GM21447 (cell line): ENCODE data around the gene PLPPR5.
"Not testable (repeated sequence)": the region's sequence is repeated elsewhere in the genome, so short reads cannot be mapped to it uniquely, and the experiment has no call there.

Experiments used
- ATAC-seq: cut with Tn5 transposase; IDR thresholded peaks from one replicate; pipeline ENCODE4 v1.9.1; 2021; ENCODE audit not compliant: unreplicated experiment

The PLPPR5 gene

DNA sequence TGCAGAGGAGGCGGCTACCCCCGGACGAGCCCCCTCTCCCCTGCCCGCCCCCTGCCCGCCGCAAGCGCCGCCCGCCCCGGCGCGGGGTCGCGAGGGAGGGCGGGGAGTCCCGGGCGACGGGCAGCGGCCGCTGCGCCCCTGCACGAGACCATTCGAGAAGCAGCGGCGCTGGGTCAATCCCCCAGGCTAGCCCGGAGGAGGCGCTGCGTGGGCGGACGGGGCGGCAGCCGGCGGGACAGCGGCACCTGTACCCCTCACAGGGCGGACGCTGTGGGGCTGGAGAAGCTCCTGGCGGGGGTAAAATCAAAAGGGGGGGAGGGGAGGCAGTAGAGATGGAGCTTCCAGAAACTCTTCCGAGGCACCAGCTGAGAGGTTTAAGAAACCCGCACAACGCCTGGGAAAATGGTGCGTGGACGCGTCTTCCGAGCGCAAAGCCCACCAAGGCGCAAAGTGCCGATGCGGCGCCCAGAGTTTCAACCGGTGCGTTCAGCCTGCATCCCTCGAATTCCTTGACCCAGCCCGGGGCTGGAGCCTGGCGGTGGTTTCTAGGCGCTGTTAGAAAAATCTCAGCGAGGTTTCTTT, at the start of gene PLPPR5:
TSS of gene PLPPR5 (minus strand) at position 1 of the 582 bp plus-strand sequence. CDS start 190 bp downstream, outside the sequence.
- ATAC-seq = no peak

DNA sequence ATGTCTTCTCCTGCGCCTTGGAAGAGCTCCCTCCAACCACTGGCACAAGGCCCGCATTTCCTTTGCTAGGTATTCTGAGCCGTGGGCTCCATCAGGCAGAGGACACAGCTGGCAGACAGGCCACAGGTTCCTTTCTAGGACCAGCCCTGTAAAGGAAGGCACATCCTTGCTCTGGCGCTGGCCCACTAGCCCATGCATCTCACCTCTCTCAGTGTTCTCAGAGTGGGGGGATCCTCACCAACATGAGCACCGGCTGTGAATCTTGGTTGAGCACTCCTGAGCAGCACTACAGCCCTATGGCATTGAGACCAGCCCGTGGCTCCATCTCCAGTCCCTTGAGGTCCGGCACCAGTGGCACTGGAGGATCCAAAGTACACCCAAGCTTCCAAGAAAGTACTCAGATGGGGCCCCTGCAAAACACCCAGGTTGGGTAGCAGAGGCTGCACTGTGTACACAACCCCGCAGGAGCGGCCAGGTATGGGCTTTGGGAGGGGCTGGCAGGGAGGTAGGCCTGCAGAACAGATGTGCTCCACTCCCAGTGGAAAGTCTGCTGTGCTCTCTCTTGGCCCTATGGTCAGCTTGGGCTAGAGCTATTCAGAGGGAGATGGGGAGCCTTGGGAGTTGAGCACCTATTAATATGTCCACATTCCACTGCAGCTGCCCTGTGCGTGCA, 47.1 kb upstream of the PLPPR5 start:
- ATAC-seq = no peak

DNA sequence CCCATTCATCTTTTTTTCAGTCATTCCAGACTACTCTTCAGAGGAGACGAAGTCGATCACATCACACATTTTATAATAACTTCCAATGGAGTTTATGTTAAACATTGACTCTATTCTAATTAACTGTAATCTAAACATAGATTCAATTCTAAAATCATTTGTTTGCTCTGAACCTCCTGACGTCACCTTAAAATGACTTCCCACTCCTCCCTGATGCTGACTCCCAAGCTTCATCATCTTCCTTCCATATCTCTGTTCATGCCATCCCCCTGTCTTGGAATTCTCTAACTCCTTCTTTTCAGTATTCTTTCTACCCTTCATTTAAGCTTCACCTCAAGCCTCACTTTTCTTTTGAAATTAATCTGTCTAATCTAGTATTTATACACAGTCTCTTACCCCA, 45.1 kb upstream of the PLPPR5 start:
- no peak for ATAC-seq

DNA sequence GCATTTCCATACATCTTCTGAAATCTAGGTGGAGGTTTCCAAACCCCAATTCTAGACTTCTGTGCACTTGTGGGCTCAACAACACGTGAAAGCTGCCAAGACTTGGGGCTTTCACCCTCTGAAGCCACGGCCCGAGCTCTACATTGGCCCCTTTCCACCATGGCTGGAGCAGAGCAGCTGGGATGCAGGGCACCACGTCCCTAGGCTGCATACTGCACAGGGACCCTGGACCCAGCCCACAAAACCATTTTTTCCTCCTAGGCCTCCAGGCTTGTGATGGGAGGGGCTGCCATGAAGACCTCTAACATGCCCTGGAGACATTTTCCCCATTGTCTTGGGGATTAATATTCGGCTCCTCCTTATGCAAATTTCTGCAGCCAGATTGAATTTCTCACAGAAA, 32.1 kb upstream of the PLPPR5 start:
- not testable (repeated sequence) for ATAC-seq

- no peak for ATAC-seq
Observed at GRCh38 chr1:99018313-99018712, 13.7 kb upstream of the PLPPR5 start.

DNA sequence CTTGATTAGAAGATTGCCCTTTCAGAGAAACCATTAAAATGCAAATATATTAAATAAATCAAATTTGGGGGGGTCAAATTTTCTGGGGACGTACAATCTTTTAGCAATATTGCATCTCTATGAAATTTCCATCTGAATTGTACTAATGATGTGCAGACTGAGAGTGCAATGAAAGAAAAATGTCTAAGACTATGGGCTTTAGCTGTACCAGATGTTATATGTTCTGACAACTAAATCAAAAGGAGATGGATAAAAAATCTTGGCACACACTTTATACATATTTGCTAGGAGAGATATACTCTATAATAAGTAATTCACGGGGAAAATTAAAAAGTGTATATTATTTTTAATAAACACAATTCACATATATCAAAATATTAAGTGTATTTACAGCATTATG, 13.0 kb upstream of the PLPPR5 start:
- ATAC-seq = no peak

DNA sequence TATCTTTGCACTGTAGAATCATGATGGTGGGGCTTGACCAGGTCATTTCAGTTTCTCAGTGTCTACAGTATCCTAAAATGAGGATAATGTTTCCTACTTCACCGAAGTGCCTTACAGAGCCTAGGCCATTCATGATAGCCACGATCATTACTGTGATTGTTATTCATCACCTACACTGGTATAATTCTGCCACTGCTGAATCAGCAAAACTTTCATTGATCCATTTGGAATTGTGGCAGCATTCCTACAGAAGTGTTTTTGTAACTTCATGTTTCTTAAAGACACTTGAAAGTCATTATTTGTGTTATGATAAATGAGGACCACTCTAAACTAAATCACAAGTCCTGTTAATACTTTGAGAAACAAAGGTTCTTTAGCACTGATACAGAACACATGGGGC, 6.0 kb upstream of the PLPPR5 start:
- no peak for ATAC-seq

GRCh38 chr1:99007366-99007765, 2.7 kb upstream of the PLPPR5 start:
- no peak for ATAC-seq

DNA sequence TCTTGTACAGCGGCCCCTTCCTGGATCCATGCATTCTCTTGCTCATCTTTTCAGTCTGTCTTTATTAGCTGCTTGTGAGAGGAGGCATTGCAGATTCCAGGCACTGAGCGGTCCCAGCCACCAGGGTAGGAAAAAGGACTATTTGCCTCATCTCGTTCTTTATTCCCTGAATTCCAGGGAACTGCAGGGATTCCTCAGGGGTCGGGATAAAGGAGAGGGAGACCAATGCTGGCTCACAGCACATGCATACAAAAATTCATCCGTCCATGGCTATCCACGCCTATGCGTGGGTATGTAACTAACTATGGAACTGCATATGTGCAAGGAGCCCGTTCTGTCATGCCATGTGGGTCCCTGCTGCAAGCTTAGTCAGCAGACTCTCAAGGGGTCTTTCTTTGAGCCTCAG, 879 bp upstream of the PLPPR5 start:
- no peak for ATAC-seq

DNA sequence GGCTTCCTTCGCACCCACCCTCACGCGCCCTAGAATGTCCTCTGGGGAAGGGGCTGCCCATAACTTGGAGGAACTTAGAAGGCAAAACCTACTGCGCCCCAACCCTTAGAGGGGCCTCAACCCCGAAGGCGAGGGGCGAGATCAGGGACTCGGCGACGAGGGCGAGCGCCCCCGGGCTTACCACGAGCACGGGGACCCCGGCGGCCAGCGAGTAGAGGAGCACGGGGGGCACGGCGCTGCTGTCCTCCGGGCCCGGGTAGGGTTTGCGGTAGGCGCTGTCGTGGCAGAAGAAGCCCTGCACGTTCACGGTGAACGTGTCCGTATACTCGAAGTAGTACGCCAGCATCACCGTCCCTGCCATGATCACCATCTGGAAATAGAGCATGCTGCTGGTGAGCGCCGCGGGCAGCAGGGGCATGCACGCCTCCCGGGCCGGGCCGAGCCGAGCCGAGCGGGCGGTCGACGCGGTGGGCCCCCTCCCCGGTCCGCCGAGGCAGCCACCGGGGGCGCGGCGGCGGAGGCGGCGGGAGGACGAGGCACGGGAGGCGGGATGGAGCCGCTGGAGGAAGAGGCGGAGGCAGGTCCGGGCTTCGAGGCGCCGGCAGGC, 304 bp downstream of the PLPPR5 start:
- no peak for ATAC-seq

GRCh38 chr1:99003581-99004253, 944 bp downstream of the PLPPR5 start:
- ATAC-seq = no peak

GRCh38 chr1:98992844-98993243, 11.8 kb downstream of the PLPPR5 start:
- ATAC-seq = no peak

- no peak for ATAC-seq
Observed at GRCh38 chr1:98991127-98992012, 13.3 kb downstream of the PLPPR5 start.

GRCh38 chr1:98989556-98989907, 15.1 kb downstream of the PLPPR5 start:
- no peak for ATAC-seq

GRCh38 chr1:98988904-98989555, 15.6 kb downstream of the PLPPR5 start:
- ATAC-seq = no peak

DNA sequence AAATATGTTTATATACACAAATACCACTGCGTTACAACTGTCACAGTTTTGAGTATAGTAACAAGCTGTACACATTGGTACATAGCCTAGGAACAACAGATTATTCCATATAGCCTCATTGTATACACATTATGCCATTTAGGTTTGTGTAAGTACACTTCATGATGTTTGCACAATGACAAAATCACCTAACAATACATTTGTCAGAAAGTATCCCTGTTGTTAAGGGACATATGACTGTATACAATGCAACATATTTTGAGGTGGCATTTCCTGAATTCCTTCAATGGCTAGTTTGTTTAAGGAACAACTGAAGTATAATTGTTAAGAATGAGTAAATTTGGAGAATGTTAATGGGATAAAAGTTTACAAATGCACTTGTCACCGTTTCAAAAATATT, 19.0 kb downstream of the PLPPR5 start:
- ATAC-seq = no peak

- ATAC-seq = no peak
Observed at GRCh38 chr1:98981917-98982513, 22.6 kb downstream of the PLPPR5 start.

GRCh38 chr1:98979463-98979862, 25.2 kb downstream of the PLPPR5 start:
- no peak for ATAC-seq

DNA sequence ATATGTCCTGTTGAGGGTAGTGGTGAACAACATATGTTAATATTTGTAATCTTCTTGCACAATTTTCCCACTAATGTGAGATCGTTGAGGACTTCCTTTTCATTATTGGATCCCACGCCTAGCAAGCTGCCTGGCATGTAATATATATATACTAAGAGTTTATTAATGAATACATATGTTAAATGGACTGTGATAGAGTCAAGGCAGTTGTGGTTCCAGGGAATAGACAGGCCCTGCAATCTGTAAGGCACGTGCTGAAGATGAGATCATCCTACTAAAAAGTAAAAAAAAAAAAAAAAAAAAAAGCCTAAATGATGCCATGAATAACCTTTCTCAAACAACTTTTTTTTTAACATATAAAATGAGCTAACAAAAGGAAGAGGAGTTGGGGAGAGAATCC, 28.9 kb downstream of the PLPPR5 start:
- ATAC-seq = no peak

GRCh38 chr1:98975113-98975512, 29.5 kb downstream of the PLPPR5 start:
- ATAC-seq = no peak
